ENCODE measurements around the gene NOTCH4. TPM values are rescaled to one million over a fixed set of nuclear protein-coding genes. Genes with fewer than 3 reads are reported as not detected.

NOTCH4 gene
- total and polyA plus RNA-seq, 2 experiments from 2014 or later, result 2.7 to 2.8 TPM

GRCh38 chr6:32216285-32216684 is 7.6 kb downstream of the NOTCH4 start:
- TF ChIP-seq STAT1 (IDR thresholded peaks at IDR 0.05; ENCODE audit: unreplicated experiment) (no peak), ETS1 (IDR thresholded peaks at IDR 0.05) (no peak), ZNF462 (CRISPR knock-in tag; IDR thresholded peaks at IDR 0.05) (no peak), EZH2 (IDR thresholded peaks at IDR 0.05; ENCODE audit: low read depth, unreplicated experiment) (no peak), ZNF114 (CRISPR knock-in tag; IDR thresholded peaks at IDR 0.05) (no peak), JUNB (IDR thresholded peaks at IDR 0.05; ENCODE audit: unreplicated experiment) (no peak), ZNF331 (CRISPR knock-in tag; IDR thresholded peaks at IDR 0.05; ENCODE audit: low read depth) (no peak), POLR2AphosphoS5 (IDR thresholded peaks at IDR 0.05; ENCODE audit: low read depth) (no peak), CREB1 (CRISPR knock-in tag; IDR thresholded peaks at IDR 0.05; ENCODE audit: low read depth) (no peak), NANOG (IDR thresholded peaks at IDR 0.05; ENCODE audit: borderline replicate concordance) (no peak), EZH2phosphoT487 (IDR thresholded peaks at IDR 0.05; ENCODE audit: unreplicated experiment) (no peak)
- TF ChIP-seq, protein P1, sequence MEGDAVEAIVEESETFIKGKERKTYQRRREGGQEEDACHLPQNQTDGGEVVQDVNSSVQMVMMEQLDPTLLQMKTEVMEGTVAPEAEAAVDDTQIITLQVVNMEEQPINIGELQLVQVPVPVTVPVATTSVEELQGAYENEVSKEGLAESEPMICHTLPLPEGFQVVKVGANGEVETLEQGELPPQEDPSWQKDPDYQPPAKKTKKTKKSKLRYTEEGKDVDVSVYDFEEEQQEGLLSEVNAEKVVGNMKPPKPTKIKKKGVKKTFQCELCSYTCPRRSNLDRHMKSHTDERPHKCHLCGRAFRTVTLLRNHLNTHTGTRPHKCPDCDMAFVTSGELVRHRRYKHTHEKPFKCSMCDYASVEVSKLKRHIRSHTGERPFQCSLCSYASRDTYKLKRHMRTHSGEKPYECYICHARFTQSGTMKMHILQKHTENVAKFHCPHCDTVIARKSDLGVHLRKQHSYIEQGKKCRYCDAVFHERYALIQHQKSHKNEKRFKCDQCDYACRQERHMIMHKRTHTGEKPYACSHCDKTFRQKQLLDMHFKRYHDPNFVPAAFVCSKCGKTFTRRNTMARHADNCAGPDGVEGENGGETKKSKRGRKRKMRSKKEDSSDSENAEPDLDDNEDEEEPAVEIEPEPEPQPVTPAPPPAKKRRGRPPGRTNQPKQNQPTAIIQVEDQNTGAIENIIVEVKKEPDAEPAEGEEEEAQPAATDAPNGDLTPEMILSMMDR (conservative IDR thresholded peaks at IDR 0.05; ENCODE audit: low read depth in 2 of 2), result no peak
- TF ChIP-seq, protein P2, sequence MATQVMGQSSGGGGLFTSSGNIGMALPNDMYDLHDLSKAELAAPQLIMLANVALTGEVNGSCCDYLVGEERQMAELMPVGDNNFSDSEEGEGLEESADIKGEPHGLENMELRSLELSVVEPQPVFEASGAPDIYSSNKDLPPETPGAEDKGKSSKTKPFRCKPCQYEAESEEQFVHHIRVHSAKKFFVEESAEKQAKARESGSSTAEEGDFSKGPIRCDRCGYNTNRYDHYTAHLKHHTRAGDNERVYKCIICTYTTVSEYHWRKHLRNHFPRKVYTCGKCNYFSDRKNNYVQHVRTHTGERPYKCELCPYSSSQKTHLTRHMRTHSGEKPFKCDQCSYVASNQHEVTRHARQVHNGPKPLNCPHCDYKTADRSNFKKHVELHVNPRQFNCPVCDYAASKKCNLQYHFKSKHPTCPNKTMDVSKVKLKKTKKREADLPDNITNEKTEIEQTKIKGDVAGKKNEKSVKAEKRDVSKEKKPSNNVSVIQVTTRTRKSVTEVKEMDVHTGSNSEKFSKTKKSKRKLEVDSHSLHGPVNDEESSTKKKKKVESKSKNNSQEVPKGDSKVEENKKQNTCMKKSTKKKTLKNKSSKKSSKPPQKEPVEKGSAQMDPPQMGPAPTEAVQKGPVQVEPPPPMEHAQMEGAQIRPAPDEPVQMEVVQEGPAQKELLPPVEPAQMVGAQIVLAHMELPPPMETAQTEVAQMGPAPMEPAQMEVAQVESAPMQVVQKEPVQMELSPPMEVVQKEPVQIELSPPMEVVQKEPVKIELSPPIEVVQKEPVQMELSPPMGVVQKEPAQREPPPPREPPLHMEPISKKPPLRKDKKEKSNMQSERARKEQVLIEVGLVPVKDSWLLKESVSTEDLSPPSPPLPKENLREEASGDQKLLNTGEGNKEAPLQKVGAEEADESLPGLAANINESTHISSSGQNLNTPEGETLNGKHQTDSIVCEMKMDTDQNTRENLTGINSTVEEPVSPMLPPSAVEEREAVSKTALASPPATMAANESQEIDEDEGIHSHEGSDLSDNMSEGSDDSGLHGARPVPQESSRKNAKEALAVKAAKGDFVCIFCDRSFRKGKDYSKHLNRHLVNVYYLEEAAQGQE (IDR thresholded peaks at IDR 0.05; ENCODE audit: unreplicated experiment), result no peak
- Histone ChIP-seq H2AFZ (no peak overlapping the region), H3K27ac (ENCODE audit: low read depth) (no peak overlapping the region), H3K79me2 (replicated peaks; ENCODE audit: insufficient read depth) (no peaks in the 10 kb centered on the region), H3K9me2 (ENCODE audit: insufficient read depth) (0 out of 2 replicates have a peak, but pooled peaks cover 3% of the 10 kb centered on the region), H3F3A (replicated peaks; ENCODE audit: low read depth) (no peaks in the 10 kb centered on the region), H3K4me3 (no peak overlapping the region), H3K36me3 (ENCODE audit: insufficient read depth) (no peaks in the 10 kb centered on the region), H3K4me1 (ENCODE audit: insufficient read depth) (no peaks in the 10 kb centered on the region), H3K4me2 (no peak overlapping the region), H4K20me1 (replicated peaks; ENCODE audit: insufficient read depth) (no peaks in the 10 kb centered on the region), H3K27me3 (ENCODE audit: insufficient read depth) (no peaks in the 10 kb centered on the region)
- Mint-ChIP-seq H3K27me3 (ENCODE audit: insufficient read depth, low read depth, poor library complexity) (peaks cover 6% of the 10 kb centered on the region), H3K4me3 (no peak overlapping the region), H3K27ac (no peak overlapping the region), H3K36me3 (ENCODE audit: low read depth) (no peaks in the 10 kb centered on the region), H3K9me3 (no peaks in the 10 kb centered on the region; the same call in 2 of the 3 replicates), H3K4me1 (no peaks in the 10 kb centered on the region)
- DNase-seq (ENCODE audit: low spot score) (no peak), ATAC-seq (no peak)

Measured in GM23338 (cell line).